IMR-90 (cell line): ENCODE results near the gene LILRA6.
"Not testable (repeated sequence)": the region's sequence is repeated elsewhere in the genome, so short reads cannot be mapped to it uniquely, and the experiment has no call there.

Experiments used
- BHLHE40 ChIP-seq: fragments of 150-350 bp; IDR thresholded peaks from 2 replicates; pipeline ENCODE4 v1.6.1; 2016; ENCODE audit warnings: mild to moderate bottlenecking, low read depth, low read length
- CTCF ChIP-seq: conservative IDR thresholded peaks from 2 replicates; pipeline ENCODE4 v1.5.1; 2012; ENCODE audit warnings: mild to moderate bottlenecking, low read depth, low read length, improper control_type of control experiment
- ELK1 ChIP-seq: fragments of 150-350 bp; IDR thresholded peaks from 2 replicates; pipeline ENCODE4 v1.6.1; 2016; ENCODE audit warnings: low read depth, mild to moderate bottlenecking, low read length, moderate library complexity, borderline replicate concordance
- FOS ChIP-seq: fragments of 150-350 bp; IDR thresholded peaks from 2 replicates; pipeline ENCODE4 v1.6.1; 2016; ENCODE audit warnings: low read depth, low read length
- MAZ ChIP-seq: IDR thresholded peaks from 2 replicates; pipeline ENCODE4 v1.6.1; 2012; ENCODE audit warnings: low read depth, mild to moderate bottlenecking, low read length, improper control_type of control experiment, moderate library complexity, borderline replicate concordance
- POLR2A ChIP-seq: IDR thresholded peaks from 2 replicates; pipeline ENCODE4 v1.6.1; 2012; ENCODE audit warnings: mild to moderate bottlenecking, low read depth, low read length
- SMC3 ChIP-seq: fragments of 150-350 bp; IDR thresholded peaks from 2 replicates; pipeline ENCODE4 v1.6.1; 2016; ENCODE audit warnings: low read depth, mild to moderate bottlenecking, antibody characterized with exemption, low read length, moderate library complexity
- TF ChIP-seq, protein P1 (sequence below): fragments of 150-350 bp; IDR thresholded peaks from 2 replicates; pipeline ENCODE4 v1.6.1; 2017; ENCODE audit warnings: mild to moderate bottlenecking, antibody characterized with exemption, low read length, low read depth

DNA sequence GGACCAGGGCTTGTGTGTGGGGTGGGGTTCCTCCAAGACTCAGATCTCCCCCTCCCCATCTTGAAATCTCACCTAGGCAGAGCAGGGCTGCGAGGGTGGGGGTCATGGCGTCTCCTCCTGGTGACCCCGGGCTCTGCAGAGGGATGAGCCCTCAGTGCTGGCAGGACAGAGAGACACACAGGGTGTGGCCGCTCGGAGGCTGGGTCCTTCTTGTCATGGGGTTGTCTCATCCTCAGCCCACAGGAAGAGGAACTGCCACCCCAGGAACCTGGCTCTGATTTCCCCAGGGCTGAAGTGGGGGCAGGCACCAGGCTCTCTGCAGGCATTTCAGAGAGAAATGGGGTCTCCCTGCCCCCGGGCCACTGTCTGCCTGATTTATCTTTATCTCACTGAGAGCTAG is at the start of gene LILRA6:
- TF ChIP-seq CTCF, BHLHE40, POLR2A, FOS, MAZ, SMC3, ELK1: not testable (repeated sequence)
- TF ChIP-seq, protein P1, sequence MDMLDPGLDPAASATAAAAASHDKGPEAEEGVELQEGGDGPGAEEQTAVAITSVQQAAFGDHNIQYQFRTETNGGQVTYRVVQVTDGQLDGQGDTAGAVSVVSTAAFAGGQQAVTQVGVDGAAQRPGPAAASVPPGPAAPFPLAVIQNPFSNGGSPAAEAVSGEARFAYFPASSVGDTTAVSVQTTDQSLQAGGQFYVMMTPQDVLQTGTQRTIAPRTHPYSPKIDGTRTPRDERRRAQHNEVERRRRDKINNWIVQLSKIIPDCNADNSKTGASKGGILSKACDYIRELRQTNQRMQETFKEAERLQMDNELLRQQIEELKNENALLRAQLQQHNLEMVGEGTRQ: not testable (repeated sequence)
